HG03196 (cell line): ENCODE data around the gene MISP.
"Not testable (repeated sequence)": the region's sequence is repeated elsewhere in the genome, so short reads cannot be mapped to it uniquely, and the experiment has no call there.

Source experiments
- ATAC-seq: cut with Tn5 transposase; IDR thresholded peaks from one replicate; pipeline ENCODE4 v1.9.1; 2021; ENCODE audit not compliant: unreplicated experiment

The MISP gene, protein sequence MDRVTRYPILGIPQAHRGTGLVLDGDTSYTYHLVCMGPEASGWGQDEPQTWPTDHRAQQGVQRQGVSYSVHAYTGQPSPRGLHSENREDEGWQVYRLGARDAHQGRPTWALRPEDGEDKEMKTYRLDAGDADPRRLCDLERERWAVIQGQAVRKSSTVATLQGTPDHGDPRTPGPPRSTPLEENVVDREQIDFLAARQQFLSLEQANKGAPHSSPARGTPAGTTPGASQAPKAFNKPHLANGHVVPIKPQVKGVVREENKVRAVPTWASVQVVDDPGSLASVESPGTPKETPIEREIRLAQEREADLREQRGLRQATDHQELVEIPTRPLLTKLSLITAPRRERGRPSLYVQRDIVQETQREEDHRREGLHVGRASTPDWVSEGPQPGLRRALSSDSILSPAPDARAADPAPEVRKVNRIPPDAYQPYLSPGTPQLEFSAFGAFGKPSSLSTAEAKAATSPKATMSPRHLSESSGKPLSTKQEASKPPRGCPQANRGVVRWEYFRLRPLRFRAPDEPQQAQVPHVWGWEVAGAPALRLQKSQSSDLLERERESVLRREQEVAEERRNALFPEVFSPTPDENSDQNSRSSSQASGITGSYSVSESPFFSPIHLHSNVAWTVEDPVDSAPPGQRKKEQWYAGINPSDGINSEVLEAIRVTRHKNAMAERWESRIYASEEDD

DNA sequence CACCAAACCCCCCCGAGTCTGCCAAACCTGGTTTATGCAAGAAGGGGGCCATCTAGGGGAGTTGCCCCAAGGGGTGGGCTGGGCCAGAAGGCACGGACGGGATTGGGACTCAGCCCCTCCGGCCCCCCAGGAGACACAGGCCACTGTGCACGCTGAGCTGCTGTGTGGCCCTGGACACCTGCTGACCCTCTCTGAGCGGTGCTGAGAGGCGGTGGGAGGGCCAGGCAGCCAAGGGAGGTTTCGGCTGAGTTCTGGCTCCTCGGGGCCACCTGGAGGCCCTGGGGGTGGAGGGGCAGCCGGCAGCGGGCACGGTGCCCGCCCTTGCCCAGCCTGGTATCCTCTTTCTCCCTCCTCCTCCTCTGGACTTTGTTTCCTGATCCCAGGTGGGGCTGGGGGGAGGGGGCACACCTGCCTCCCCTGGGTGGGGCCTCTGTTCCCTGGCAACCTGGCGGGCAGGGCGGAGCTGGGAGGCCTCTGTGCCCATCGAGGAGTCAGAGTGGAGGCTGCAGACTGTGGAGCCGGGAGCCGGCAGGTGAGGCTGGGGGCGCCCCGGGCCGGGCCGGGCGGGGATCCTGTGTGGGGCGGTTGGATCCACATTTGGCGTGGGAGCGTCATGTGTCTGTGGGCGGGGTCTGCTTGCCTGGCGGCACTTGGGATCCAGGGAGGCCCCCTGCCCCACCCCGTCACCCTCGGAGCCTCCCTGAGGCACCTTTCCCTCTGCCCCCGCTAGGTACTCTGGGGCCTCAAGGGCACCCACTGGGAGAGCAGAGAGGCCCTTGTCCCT lies at the start of gene MISP:
MISP (plus strand) TSS at position 473 of the 784 bp plus-strand sequence. CDS start 5,835 bp downstream, outside the sequence.
- no peak for ATAC-seq

DNA sequence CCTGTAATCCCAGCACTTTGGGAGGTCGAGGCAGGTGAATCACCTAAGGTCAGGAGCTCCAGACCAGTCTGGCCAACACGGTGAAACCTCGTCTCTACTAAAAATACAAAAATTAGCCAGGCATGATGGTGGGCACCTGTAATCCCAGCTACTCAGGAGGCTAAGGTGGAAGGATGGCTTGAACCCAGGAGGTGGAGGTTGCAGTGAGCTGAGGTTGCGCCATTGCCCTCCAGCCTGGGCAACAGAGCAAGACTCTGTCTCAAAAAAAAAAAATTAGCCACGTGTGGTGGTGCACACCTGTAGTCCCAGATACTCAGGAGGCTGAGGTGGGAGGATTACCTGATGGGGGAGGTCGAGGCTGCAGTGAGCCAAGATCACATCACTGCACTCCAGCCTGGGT lies 48.1 kb upstream of the MISP start:
- ATAC-seq: not testable (repeated sequence)

DNA sequence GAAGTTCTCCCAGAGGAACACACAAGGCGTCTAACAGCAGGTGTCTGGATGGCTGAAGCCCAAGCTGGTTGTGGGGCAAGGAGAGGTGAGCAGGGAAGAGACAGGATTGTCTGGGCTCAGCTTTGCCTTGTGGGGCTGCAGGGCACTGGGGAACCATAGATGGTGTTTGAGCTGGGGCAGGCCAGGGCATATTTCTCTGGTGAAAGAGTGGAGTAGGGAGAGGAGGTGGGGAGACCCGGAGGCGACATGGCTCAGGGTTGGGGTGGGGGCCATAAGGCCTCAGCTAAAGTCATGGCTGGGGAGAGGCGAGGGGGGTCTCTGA lies 47.6 kb upstream of the MISP start:
- ATAC-seq: no peak

- no peak for ATAC-seq
Observed at GRCh38 chr19:703651-704446, 47.1 kb upstream of the MISP start.

GRCh38 chr19:704447-704741 lies 46.5 kb upstream of the MISP start:
- ATAC-seq: no peak

- no peak for ATAC-seq
Observed at GRCh38 chr19:708154-709143, 42.5 kb upstream of the MISP start, which contains the start of gene PALM. PALM (plus strand) TSS chr19:708935; CDS start chr19:709147, 212 bp downstream.

DNA sequence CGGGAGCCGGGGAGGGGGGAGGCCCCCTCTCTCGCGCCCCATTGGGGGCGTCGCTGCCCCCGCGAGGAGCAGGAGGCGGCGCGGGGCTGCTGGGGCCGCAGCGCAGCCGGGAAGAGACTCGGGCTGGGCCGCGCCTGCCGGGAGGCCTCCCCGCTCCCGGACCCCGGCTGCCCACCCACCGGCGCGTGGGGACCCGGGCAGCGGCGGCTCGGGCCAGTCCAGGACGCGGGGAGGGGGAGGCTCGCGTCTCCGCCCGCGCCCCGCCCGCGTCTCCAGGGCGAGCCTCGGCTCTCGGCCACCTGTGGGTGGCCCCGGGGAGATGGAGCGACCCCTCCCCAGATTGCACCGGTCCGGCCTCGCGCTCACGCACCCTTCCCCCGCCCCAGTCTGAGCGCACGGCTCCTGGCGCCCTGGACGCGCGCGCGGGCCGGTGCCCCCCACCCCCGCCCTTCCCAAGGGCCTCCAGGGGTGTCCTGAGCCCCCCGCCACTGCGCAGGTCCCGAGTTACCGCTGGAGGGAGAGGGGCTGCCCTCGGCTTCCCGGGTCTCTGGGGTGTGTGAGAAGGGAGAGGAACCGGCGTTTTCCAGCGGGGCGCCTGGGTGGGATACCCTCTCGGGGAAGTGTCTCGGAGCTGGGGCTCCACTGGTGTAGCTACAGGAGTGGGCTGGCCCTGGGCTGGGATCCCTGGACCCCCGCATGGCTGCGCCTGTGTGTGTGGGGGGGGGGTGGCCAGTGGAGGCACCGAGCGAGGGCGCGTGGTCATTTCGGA lies 41.5 kb upstream of the MISP start:
- ATAC-seq: no peak

DNA sequence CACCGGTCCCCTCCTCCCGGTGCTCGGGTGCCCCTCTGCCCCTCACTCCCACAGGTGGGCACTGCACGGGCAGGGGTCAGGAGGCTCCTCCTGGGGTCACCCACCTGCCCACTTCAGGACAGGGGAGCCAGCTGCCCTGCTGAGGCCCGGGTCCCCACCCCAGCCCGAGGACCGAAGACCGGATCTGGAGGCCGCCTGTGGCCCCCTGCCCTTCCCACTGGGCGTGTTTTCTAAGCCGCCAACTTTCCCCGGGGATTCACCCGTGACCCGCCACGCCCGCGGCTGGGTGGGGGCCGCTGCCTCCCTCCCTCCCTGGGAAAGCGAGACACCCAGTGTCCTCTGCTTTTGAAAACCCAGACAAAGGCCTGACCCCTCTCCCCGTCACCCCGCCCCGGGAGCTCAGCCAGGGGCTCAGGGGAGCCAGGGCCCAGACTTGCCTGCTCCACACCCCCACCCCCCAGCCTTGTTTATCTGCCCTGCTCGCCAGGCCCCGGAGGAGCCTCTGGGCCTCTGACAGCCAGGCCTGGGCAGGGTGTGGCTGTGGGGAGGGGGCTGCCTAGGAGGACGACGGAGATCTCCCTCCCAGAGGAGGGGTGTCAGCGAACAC lies 40.8 kb upstream of the MISP start:
- no peak for ATAC-seq

- no peak for ATAC-seq
Observed at GRCh38 chr19:710767-711166, 40.1 kb upstream of the MISP start.

DNA sequence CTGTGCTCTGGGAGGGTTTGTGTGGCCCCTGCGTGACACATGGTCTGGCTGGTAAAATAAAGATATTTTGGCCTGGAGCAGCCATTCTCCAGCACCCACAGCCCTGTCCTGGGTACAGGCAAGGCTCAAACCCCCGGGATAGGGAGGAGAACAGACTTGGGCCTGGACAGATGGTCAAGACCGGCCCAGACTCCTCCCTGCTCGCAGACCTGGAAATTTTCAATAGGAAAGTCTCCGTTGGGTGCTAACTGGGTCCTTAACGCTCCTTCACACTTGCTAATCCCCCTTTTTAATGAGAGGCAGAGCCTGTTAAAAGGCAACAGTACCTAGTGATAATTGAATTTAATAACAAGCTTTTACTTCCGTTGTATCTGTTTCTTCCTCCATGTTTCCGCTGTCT lies 39.7 kb upstream of the MISP start:
- ATAC-seq: no peak

DNA sequence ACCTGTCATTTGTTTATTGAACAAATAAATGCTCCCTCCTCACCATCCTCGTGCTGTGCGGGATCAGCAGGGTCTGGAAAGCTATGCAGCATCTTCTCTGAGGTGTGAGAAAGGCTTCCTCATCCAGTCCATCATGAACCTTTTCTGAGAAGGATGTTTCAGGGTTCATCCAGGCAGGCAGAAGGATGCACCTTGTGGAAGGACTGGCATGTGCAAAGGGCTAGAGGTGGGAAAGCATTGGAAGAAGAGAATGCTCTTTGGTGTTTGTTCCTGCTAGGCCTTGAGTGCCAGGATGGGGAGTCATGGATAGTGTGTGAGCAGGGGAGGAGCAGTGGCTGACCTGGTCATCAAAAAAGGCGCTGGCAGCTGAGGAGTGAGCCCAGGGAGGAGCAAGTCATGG lies 35.6 kb upstream of the MISP start:
- ATAC-seq: no peak

DNA sequence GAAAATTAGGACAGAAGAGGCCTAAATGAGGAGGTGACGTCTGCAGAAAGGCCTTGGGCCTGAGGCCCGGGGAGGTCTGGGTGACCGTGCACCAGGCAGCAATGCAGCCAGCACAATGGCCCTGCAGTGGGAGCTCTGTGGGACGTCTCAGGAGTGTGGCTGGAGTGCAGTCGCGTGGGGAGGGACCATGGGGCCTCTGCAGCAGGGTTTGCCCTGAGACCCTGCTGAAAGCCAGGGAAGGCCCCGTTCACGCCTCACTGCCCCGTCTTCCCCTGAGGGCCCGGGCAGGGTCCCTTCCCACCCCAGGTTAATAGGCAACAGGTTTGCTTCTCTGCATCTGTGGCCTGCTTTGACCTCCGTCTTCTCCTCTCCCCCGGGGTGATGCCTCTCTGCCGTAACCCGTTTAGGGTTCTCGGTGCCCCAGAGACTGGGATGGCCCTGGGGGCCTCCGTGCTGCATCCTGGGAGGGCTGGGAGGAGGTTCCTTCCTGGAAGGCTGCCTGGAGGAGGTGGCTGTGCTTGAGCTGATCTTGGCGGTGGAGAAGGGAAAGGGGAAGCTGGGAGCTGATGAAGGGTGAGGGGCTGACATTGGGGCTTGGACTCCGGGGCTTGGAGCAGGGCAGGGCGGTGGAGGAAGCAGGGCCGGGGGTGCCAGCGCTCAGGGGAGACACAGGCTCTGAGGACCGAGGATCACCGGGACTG lies 32.5 kb upstream of the MISP start:
- ATAC-seq: no peak

DNA sequence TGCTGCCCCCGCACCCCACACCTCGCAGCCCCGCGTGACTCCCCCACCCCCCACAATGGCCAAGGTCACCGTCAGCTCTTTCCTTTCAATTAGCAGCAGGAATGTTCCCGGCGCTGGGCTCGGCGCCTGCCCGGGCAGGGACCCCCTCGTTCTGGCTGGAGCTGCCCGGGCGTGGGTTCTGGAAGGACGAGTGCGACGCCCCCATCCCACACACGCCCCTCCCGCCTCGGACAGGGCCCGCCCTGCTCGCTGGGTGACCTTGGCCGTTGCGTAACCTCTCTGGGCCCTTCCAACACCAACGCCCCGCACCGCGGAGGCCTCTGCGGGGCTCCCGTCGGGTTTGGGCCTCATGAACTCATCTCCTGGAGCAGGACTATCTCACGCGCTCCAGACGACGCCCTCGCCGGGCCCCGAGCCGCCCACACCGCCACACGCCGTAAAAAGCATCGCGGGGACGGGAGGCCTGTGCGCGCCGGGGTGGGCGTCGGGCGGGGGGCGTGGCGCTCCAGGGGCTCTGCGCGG lies 31.9 kb upstream of the MISP start:
- ATAC-seq: no peak

GRCh38 chr19:719636-720344 lies 31.1 kb upstream of the MISP start:
- ATAC-seq: no peak

DNA sequence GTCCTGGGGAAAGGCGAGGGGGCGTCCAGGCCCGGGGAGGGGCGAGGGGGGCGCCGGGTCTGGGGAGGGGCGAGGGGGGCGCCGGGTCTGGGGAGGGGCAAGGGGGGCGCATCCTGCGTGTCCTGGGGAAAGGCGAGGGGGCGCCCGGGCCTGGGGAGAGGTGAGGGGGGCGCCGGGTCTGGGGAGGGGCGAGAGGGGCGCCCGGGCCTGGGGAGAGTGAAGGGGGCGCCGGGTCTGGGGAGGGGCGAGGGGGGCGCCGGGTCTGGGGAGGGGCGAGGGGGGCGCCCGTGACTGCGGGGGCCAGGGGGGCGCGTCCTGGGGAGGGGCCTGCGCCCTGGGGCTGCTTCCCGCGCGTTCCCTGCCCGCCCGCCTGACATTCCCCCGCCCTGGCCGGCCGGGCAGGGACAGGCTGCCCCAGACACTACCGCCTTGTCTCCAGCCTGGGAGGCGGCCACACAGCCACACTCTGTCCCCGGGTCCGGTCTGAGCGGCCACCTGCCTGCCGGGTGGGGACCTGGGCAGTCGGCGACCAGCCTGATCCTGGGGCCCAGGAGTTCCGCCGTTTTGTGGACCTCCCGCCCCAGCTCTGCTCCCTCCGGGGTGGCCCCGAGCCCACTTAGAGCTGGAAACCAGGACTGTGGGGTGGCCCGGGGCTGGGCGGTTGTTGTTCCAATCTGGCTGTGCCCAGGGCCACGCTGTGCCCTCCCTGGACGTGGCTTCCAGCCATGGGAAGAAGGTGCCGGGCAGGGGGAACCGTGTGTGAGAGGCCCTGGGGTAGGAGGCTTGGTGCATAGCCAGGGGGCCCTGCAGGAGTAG lies 30.4 kb upstream of the MISP start:
- ATAC-seq: no peak

DNA sequence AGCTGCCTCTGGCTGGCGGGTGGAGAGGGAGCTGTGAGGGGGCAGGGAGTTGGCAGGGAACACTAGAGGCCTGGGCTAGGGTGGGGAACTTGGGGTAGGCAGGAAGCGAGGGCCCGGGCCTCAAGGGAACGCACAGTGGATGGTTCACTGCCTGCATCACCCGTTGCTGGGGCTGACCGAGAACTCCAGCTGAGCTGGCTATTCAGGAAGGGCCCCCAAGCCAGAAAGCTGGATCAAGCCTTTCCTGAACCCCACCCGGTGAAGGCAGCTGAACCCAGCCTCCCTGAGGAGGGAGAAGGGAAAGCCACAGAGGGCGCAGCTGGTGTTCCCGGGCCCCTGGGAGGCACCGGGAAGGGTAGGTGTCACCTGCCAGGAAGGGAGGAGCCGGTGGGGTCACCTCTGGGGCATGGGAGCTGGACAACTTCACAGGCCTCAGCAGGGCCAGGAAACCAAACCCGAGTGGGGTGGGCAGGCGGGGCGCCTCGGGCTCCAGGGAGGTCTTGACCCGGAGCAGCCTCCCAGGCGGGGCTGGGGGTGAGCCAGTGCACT lies 28.3 kb upstream of the MISP start:
- no peak for ATAC-seq
